GM21529 (cell line): ENCODE results near the gene EFS.

Experiments used
- ATAC-seq: cut with Tn5 transposase; IDR thresholded peaks from one replicate; pipeline ENCODE4 v1.9.1; 2021; ENCODE audit not compliant: unreplicated experiment

The EFS gene

DNA sequence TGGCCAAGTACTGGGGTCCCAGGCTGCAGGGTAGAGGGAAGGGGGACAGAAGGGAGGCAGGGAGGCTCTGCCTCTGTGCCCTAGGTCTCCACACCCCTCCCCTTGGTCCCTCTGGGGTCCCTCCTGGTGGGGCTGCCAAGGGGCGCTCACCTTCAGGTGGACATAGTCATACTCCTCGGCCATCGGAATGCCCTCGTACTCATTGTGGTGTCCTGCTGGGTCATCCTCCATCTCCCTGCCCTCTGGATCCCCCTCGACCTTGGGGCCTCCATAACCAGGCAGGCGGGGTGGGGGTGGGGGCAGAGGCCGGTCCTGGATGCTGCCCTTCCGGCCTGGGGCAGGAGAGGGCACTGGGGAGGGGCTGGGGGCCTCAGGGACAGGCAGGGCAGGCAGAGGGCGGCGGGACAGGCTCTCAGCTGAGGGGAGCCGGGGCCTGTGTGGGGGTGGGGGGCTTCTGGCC lies 5.8 kb downstream of the EFS start:
- ATAC-seq, result no peak

DNA sequence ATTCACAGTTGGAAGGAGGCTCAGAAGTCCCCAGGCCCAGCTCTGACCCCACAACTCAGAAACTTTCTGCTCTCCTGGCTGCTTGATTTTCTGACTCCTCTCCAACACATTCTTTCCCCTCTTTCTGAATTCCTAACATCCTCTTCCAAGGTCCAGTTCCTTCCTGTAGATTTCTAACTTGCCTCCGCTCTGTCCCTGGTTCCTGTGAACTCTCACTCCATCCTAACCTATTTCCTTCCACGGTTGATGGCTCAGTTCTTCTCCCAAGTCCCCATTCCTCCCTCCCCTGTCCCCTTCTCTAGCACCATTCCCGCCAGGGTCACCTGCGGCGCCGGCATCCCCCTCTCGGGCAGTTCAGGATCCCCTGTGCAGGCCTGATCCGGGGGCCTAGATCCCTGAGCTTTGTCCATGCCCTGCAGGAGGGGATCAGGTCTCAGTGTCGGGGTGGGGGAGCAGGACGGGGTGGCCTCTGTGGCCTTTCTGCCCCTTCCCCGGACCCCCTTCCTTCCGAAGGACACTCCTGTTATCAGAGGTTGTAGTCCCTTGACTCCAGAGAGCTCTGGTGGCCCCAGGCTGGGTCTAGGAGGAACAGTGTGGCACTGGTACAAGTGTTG lies 6.3 kb downstream of the EFS start:
- no peak for ATAC-seq

DNA sequence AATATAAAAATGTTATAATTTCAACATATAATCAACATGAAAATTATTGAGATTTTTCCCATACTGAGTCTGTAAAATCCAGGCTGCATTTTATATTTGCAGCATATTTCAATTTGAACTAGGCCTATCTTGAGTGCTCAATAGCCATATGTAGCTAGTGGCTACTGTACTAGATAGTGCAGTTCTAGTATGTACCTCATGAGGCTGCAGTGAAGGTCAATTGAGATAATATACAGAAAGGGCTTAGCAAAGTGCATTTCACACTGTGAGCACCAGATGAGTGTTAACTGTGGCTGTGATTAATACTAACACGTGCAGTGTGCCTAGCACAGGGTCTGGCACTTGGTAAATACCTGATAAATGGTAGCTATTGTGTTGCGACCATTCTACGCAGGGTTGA lies 6.9 kb downstream of the EFS start:
- no peak for ATAC-seq

DNA sequence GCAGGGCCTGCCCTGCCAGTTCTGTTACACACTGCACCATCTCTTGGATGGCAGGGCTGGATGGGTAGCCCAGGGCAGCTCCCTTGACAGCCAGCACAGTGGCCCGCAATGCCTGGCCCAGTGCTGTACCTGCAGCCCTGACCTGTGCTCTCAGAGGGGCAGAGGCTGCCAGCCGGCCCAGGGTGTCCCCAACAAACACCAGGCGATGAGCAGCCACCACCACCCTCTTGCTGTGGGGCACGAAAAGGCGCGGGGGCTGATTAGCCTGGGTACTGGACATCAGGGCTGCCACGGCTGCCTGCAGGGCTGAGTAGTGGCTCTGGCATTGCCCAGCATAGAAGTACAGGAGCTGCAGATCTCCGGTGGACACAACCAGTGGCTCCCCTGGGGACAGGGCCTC lies 7.7 kb downstream of the EFS start:
- no peak for ATAC-seq

DNA sequence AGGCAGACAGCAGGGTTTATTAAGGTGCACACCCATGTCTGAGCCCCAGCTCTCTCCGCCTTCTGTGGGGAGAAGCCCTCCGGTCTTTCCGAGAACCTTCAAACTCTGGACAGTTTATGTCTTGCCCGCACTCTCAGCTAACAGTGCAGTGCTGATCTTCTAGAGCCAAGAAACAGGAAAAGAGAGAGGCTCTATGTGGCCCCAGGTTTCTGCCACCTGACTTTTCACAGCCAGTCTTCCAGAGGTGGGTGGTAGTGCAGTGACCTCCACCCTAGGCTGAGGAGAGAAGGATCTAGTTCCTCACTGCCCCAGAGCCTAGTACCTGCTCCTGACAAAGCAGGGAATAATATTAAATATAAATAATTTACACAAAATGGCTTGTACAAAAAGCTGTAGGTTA lies 8.3 kb downstream of the EFS start:
- no peak for ATAC-seq

DNA sequence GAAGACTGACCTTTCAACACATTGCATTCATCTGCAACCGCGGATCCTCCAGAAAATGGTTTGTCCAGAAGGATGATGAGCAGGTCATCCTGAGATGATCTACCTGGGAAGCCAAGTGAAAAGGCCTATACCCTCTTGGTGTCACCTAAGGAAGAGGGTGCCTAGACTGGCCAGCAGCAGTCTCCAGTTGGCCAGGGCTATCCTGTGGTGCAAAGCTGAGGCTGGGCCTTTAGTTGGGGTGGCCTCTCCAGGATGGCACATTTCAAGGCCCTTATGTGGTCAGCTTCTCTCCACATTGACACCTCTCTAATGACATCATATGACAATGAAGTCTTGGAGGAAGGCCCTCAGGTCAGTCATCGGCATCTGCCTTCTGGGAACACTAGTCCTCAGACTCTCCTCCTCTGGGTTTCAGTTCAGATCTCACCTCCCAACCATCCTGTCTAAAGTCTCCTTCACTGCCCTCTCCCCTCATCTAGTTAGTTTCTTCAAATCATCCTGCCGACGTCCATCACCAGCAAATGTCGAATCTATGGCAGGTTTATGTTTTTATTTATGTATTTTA lies 9.0 kb downstream of the EFS start:
- no peak for ATAC-seq

DNA sequence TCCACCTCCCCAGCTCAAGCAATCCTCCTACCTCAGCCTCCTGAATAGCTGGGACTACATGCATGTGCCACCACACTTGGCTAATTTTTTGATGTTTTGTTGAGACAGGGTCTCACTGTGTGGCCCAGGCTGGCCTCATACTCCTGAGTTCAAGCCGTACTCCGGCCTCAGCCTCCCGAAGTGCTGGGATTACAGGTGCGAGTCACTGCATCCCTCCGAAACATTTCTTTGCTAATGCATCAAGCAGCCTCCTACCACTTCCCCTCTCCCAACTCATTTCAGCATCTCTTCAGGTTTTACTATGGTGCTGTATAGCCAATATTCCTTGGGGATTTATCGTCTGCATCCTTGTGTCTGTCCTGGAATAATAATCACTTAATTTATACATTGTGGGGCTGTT lies 10.0 kb downstream of the EFS start:
- no peak for ATAC-seq

DNA sequence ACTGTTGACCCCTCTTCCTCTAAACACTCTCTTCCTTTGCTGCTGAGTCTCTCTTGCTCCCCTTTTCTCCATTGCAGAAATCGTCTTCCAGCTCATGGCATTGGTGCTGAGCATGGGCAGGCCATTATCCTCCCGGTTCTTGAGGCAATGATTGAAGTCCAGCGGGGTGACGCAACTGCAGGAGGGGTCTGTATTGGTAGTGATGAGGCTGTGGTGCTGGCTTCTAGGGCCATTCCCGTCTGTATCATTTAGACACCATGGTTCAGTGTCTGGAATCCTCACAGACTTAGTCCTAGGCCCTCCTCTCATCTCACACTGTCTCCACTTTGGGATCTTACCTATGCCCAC lies 11.6 kb downstream of the EFS start:
- no peak for ATAC-seq

DNA sequence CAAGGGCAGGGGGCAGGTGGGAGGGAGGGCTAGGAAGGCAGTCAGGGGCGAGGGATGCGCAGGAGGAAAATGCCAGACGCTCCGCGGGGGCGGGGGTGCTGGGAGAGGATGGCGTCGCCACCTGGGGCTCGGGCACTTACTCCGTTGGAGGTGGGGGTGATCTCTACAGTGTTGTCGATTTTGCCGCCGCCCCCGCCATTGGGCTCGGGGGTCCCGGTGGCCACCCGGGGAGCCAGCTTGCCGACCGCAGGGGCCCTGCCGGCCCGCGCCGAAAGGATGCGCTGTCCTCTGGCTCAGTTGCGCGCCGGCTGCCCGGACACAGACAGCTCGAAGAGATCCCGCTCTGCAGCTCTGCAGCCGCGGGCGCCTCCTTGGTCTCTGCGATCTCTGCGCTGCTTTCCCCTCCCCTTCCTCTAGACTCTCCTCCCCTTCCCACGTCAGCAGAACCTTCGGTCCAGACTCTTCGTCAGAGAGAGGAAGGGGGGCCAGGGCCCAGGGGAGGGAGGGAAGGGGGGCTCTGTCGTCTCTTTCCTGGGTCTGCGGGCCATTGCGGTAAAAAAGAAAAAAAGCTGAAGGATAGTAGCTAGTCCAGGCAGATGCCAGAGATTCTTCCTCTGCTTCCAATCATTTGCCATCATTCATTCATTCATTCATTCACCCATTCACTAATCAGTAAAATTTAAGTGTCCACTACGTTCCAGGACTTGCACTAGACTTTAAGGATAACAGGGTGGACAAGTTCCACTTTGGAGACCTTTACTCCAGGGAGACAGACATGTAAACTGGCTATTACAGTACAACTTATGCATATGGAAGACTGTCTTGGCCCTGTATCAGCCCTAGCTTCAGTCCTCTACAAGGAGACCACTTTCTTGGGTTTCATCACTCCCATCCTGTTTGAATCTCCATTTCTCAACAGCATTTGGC lies 12.2 kb downstream of the EFS start, which contains the start of gene SLC22A17:
TSS of gene SLC22A17 (minus strand) at position 382 of the 927 bp plus-strand sequence.
- ATAC-seq, result no peak

DNA sequence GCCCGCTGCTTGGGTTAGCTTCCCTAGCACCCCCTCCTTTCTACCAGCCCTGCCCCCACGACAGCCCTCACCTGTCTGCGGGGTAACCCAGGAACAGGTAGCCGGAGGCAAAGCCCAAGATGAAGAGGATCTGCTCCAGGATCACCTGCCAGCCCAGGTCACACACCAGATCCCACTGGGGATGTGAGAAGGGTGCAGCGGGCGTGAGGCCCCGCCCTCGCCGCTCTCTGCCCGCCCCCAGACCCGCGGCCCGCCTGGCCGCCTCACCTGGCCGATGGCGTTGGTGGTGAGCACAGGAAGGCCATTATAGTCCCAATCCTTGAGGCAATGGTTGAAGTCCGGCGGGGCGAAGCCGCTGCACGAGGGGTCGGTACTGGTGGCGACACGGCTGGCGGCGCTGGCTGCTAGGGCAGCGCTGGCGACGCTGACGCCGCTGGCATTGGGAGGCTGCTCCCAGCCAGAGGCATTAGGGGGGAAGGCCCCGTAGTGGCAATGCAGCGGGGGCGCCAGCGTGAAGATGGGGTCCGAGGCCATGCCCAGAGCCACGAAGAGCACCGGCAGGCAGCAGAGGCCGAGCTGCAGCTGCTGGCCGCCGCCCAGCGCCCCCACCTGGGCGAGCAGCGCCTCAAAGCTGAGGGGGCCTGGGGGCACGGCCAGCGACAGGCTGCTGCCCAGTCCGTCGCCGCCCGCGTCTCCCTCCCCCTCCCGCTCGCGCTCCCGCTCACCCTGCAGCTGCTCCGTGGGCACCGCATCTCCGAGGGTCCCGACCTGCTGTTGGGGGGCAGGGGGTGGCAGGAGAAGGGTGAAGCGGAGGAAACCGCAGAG lies 13.1 kb downstream of the EFS start:
- no peak for ATAC-seq

DNA sequence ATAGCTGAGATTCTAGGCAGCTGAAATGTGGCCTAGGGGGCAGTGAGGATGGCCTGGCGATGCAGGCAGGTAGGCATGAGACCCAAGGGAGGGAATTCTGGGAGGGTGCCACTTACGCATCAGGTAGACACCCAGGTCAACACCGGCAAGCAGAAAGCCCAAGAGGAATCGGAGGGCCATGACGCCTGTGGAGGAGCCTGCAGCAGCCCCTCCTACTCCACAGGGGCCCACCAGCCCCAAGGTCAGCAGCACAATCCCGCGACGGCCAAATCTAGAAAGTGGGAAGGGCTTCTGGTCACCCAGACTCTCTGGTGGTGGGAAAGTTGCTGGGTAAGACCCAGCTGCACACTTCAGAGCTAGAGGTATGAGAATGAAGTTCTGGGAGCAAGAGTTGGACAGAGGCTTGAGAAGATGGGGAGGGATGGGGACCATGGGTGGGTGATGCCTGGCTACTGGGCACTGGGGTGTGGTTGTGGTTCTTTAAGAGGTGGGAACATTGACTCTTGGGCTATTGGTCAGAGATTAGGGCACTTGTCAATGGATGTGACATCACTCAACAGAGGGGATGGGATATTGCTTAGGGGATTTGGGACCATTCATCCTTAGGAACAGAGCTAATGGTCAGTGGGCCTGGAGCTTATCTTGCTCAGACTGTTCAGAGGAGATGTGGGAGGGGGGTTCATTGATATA lies 15.7 kb downstream of the EFS start:
- no peak for ATAC-seq

DNA sequence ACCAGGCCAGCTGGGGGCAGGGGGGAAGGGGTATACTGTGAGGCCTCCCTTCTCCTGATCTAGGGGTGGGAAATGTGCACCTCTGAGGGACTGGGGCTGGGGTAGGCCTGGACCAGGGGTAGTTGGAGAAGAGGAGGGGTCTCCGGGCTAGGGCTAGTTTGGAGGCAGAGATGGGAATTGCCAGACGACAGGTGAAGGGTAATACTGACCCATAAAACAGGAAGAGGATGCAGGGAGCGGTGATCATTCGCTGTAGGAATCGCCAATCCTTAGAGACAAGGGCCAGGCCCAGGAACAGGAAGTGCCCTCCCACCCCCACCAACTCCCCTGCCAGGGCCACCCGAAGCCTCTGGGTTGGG lies 16.7 kb downstream of the EFS start:
- no peak for ATAC-seq

DNA sequence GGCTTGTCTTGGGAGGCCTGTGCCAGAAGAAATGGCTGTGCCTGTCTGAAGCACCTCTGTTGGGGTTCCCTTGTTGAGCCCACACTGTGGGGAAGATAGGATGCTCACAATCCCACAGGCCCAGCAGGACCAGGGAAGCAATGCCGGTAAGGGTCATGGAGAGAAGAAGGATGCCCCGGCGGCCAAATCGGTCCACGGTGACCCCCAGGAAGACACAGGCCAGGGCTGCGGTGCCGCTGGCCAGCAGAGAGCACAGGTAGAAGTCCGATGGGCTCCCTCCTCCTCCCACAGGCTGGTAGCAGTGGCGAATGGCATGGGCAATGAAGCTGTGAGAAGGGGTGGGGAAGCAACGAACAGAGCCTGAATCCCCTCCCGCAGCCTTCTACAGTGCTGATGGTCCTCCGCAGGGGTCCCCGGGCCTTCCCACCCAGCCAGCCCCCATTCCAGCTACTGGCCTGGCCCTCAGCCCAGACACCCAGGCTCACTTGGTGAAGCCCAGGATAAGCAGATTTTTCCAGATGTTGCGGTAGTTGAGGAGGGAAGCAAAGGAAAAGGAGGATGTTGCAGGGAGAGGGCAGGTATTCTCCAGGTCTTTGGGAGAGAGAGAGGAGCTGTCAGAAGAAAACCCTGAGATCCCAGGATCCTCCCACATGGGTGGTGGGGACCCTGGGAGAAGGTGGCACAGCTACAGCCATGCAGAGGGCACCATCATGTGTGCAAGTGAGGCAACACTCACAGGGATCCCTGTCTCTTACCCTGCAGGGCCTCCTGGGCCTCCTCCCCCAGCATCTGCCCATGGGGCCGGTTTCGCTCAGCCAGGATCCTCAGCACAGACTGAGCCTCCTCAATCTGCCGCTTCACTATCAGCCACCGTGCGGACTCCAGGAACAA lies 17.3 kb downstream of the EFS start:
- no peak for ATAC-seq

DNA sequence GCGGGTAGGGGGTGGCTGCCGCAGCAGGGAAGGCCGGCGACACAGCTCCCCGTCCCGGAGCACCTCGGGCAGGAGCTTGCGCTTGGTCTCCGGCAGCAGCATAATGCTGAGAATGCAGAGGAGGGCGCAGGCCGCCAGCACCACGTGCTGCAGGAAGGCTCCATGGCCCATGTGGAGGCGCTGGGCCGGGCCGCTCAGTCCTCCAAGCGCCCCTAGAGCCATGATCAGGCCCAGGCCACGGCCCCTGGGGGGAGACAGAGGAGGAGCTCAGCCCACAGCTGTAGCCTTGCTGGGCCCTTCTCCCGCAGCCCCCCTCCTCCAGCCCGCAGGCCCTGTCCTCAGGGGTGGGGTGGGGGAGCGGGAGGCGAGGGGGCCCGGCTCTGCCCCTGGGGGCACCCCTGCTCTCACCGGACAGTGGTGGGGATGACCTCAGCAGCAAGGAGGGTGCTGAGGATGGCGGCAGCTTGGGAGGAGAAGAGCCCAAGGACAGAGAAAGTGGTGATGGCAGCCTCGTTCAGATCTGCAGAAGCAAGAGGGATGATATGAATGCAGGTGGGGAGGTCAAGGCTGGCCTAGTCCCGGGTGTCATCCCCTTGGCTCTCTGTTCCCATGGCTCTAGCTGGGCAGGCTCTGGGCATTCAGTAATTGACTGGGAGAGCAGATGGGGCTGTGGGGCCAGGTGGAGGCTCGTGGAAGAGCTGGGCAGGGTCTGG lies 18.1 kb downstream of the EFS start:
- ATAC-seq, result no peak

DNA sequence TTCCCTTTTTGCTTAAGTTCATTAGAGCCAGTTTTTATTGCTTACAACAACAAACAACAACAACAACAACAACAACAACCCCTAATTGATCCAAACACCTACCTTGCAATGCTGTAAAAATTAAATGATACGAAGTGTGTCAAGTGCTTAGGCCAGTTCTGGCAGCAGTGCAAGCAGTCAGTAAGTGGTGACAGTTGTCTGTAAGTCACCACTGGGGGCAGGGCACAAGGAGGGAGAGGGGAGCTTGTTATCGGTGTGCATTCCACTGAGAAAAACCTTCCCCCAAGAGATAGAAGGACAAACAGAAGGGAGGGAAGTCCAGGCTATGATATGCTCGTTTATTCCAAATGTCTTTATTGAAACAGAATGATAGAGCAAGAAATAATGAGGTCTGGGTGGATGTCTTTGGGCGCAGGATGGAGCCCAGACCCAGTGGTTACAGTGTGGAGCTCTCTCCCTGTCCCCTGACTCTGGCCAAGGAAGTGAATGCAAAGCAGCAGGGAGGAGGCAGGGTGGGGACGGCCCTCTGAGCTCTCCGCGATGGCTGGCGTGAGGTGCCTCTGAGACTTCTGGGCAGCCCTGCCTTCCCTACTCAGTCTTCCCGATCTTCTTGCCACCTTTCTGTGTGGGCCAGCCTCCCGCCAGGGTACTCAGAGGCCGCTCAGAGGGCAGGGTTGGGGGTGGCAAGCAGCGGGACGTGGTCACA lies 18.8 kb downstream of the EFS start:
- ATAC-seq, result no peak

DNA sequence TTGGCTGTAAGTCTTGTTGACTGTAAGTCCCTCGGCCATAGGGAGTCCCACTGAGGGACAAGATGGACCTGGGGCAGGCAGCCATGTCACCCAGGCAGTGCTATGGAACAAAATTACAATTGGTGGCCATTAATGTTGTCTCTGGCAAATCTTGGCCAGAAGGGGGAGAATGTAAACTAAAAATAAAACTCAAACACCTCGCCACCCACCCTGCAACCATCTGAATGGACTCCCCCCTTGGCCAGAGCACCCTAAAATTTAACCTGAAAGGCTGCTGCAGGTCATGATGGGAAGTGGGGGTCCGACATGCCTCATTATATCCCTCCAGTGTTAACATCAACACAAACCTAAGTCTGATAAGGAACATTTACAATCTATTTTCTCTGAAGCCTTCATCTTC lies 20.5 kb downstream of the EFS start:
- no peak for ATAC-seq

DNA sequence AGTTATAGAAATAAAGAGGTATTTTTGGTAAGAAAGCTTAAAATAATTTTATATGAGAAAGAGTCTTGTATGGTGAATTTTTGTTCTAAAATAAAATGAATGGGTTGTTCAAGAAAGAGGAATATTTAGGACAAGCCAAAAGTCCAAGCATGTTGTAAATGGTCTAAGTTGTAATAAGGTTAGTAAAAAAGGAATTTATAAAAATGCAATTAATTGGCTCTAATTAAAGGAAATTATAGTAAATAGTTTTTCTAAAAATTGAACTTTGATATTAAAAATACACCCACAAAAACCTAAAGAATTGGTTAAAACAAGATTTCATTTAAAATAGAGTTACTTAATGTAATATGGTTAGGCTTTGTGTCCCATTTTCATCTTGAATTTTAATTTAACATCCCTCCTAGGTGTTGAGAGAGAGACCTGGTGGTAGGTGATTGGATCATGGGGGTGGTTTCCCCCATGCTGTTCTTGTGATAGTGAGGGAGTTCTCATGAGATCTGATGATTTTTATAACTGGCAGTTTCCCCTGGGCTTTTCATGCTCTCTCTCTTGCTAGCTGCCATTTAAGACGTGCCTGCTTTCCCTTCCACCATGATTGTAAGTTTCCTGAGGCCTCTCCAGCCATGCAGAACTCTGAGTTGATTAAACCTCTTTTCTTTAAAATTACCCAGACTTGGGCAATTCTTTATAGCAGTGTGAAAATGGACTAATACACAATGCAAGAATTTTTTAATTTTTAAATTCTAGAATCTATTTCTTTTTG lies 25.3 kb downstream of the EFS start:
- no peak for ATAC-seq

DNA sequence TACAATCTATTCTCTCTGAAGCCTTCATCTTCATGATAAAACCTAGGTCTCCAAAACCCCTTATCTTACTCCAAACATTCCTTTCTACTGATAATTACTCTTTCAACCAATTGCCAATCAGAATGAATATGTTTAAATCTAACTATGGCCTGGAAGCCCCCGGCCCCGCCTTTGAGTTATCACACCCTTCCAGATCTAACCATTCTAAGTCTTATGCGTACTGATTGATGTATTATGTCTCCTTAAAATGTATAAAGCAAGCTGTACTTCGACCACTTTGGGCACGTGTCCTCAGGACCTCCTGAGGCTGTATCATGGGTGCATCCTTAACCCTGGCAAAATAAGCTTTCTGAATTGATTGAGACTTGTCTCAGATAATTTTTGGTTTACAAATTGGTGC lies 29.3 kb downstream of the EFS start:
- ATAC-seq, result no peak
